ENCODE data around the gene CARTPT.

Gene CARTPT

GRCh38 chr5:71727978-71728377 is 8.9 kb downstream of the CARTPT start:
- Histone ChIP-seq H3K4me3 (ENCODE audit: low read depth, low read length, poor library complexity, severe bottlenecking) (no peak overlapping the region), H3K27ac (ENCODE audit: low read depth, low read length, poor library complexity, severe bottlenecking) (no peak overlapping the region), H3K36me3 (ENCODE audit: insufficient read depth, low read length) (no peaks in the 10 kb centered on the region), H4K20me1 (ENCODE audit: insufficient read depth, low read length) (no peaks in the 10 kb centered on the region), H3K27me3 (ENCODE audit: insufficient read depth, low read length) (no peaks in the 10 kb centered on the region), H3K9ac (ENCODE audit: low read length) (no peak overlapping the region), H3K4me1 (ENCODE audit: insufficient read depth, low read length, severe bottlenecking) (no peaks in the 10 kb centered on the region), H3K79me2 (ENCODE audit: insufficient read depth, low read length) (no peaks in the 10 kb centered on the region), H3F3A (ENCODE audit: insufficient read depth, low read length) (no peaks in the 10 kb centered on the region), H3K4me2 (ENCODE audit: low read length) (no peak overlapping the region), H2AFZ (ENCODE audit: low read length) (no peak overlapping the region), H3K9me3 (ENCODE audit: low read length) (no peaks in the 10 kb centered on the region), H3K9me2 (ENCODE audit: low read depth, low read length) (no peaks in the 10 kb centered on the region)
- TF ChIP-seq CTCF (IDR thresholded peaks at IDR 0.05; ENCODE audit: low read length): no peak
- no peak for TF ChIP-seq EZH2 (IDR thresholded peaks at IDR 0.05; ENCODE audit: borderline replicate concordance, low read length)

GRCh38 chr5:71731015-71731414 is 11.9 kb downstream of the CARTPT start:
- Histone ChIP-seq H3K79me2 (ENCODE audit: insufficient read depth, low read length) (no peaks in the 10 kb centered on the region), H3K27ac (ENCODE audit: low read depth, low read length, poor library complexity, severe bottlenecking) (no peak overlapping the region), H3K9me3 (ENCODE audit: low read length) (no peaks in the 10 kb centered on the region), H3K4me3 (ENCODE audit: low read depth, low read length, poor library complexity, severe bottlenecking) (no peak overlapping the region), H3K9ac (ENCODE audit: low read length) (no peak overlapping the region), H2AFZ (ENCODE audit: low read length) (no peak overlapping the region), H3K4me1 (ENCODE audit: insufficient read depth, low read length, severe bottlenecking) (no peaks in the 10 kb centered on the region), H3K27me3 (ENCODE audit: insufficient read depth, low read length) (no peaks in the 10 kb centered on the region), H3K36me3 (ENCODE audit: insufficient read depth, low read length) (no peaks in the 10 kb centered on the region), H4K20me1 (ENCODE audit: insufficient read depth, low read length) (no peaks in the 10 kb centered on the region), H3K4me2 (ENCODE audit: low read length) (no peak overlapping the region), H3K9me2 (ENCODE audit: low read depth, low read length) (no peaks in the 10 kb centered on the region), H3F3A (ENCODE audit: insufficient read depth, low read length) (no peaks in the 10 kb centered on the region)
- TF ChIP-seq EZH2 (IDR thresholded peaks at IDR 0.05; ENCODE audit: borderline replicate concordance, low read length): no peak
- no peak for TF ChIP-seq CTCF (IDR thresholded peaks at IDR 0.05; ENCODE audit: low read length)

GRCh38 chr5:71732011-71732410 is 12.9 kb downstream of the CARTPT start:
- Histone ChIP-seq H3K9me3 (ENCODE audit: low read length) (no peaks in the 10 kb centered on the region), H3K79me2 (ENCODE audit: insufficient read depth, low read length) (no peaks in the 10 kb centered on the region), H4K20me1 (ENCODE audit: insufficient read depth, low read length) (no peaks in the 10 kb centered on the region), H3F3A (ENCODE audit: insufficient read depth, low read length) (no peaks in the 10 kb centered on the region), H3K4me3 (ENCODE audit: low read depth, low read length, poor library complexity, severe bottlenecking) (no peak overlapping the region), H2AFZ (ENCODE audit: low read length) (no peak overlapping the region), H3K4me1 (ENCODE audit: insufficient read depth, low read length, severe bottlenecking) (no peaks in the 10 kb centered on the region), H3K4me2 (ENCODE audit: low read length) (no peak overlapping the region), H3K27me3 (ENCODE audit: insufficient read depth, low read length) (no peaks in the 10 kb centered on the region), H3K27ac (ENCODE audit: low read depth, low read length, poor library complexity, severe bottlenecking) (no peak overlapping the region), H3K9me2 (ENCODE audit: low read depth, low read length) (no peaks in the 10 kb centered on the region), H3K9ac (ENCODE audit: low read length) (no peak overlapping the region), H3K36me3 (ENCODE audit: insufficient read depth, low read length) (no peaks in the 10 kb centered on the region)
- TF ChIP-seq CTCF (IDR thresholded peaks at IDR 0.05; ENCODE audit: low read length) (no peak), EZH2 (IDR thresholded peaks at IDR 0.05; ENCODE audit: borderline replicate concordance, low read length) (no peak)
